22Rv1 (cell line): ENCODE data around the gene DIP2C.

ENCODE experiments used
- CTCF ChIP-seq: fragments of 450-650 bp; IDR thresholded peaks from 2 replicates; pipeline ENCODE4 v1.5.1; 2017; ENCODE audit warnings: mild to moderate bottlenecking
- ZFX ChIP-seq: fragments of 450-650 bp; IDR thresholded peaks from 2 replicates; pipeline ENCODE4 v1.6.1; 2017; ENCODE audit warnings: antibody characterized with exemption, borderline replicate concordance

- TF ChIP-seq CTCF (no peak), ZFX (no peak)
Observed at GRCh38 chr10:331186-331585, 358.3 kb downstream of the DIP2C start.
